HTR-8/SVneo (cell line): ENCODE measurements around the gene DLGAP4.

Experiments
- DNase-seq: peaks from one replicate; pipeline ENCODE4 v3.0.0; 2011; ENCODE audit warnings: low spot score, mixed read lengths; ENCODE audit not compliant: insufficient read length
- FAIRE-seq: peaks from 2 replicates; lab custom pipeline; 2011; peaks lifted over from hg19 to GRCh38; lab: Jason Lieb, UNC

The DLGAP4 gene

DNA sequence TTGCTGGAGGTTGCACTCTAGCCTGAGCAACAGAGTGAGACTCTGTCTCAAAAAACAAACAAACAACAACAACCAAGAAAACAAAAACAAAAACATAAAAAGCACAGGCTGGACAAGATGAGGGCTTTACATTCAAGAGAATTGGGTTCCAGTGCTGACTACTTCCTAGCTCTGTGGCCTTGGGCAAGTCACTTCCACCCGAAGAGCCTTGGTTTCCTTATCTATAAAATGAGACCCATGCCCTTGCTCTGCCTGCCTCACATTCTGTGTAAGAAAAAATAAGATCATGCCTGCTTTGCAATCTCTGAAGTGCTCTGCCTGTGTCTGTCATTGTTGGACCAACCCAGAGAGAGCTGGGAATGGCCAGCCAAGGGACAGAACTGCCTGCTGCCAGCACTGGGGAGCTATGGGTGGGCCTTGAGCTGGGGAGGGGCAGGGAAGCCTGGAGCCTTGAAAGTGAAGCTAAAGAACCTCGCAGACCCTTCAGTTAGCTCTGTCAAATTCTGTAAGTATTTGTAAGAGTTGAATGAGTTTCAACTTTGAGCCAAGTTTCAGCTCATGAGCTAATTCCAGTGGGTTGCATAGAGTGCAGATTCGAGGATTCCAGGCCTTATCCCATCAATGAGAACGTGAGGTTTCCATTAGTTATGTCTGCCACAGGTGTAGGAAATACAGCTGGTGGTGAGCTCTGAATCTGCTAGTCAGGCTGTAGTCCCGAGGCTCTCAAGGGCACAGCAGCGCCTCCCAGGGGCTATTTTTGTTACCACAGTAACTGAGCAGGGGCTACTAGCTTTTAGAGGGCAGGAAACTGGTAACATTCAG, 93.2 kb downstream of the DLGAP4 start:
- FAIRE-seq: peak; percentile 70
- DNase-seq: peak; percentile 80

DNA sequence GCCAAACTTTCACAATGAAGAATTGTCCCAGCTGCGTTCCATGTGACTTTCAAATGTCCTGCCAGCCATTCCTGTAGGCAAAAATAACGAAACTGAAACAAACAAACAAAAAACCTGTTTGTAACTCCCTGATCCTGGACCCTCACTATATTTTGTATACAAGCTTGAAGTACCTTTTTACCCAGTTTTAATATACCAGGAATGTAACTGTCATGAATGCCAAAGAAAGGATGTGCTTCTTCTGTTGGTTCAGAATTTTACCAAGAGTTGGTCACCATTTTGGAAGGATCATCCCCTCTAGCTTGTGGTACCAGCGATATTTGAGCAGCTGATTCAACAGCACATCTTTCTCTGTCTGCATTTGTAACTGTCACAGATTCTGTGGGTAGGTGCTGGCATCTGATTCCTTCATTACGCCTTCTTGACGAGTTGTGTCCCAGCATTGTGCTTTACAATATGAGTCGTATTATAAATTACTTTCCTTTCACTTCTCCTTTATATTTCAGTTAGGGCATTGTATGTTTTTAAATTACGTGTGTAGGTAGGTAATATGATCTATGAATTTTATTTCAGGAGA, 93.9 kb downstream of the DLGAP4 start:
- DNase-seq: no peak
- FAIRE-seq: peak; percentile 66

GRCh38 chr20:36400909-36401735, 95.0 kb downstream of the DLGAP4 start:
- no peak for FAIRE-seq
- no peak for DNase-seq

GRCh38 chr20:36402708-36403107, 96.6 kb downstream of the DLGAP4 start:
- no peak for FAIRE-seq
- no peak for DNase-seq

DNA sequence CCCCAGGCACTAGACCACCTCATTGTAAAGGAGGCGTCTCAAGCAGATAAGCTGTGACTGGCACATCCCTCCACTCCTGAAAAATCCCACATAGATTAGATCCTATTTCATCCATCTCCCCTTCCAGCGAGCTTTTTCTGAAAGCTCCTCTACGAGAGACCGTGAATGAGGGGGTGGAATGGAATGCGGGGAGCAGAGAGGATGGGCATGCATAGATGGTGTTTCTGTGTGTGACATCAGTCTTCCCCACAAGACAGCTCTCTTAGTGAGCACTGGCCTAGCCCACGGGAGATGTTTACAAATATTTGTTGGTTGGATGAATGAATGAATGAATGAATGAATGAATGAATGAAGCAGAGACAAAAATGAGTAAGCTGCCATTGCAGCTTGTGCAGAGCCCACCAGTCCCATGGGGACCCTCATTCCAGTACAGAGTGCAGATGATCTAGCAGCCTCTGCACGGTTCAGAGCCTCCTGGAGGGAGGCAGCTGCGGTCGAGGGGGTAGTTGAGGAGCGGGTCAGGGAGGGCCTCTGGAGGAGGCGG, 98.4 kb downstream of the DLGAP4 start:
- DNase-seq (no peak), FAIRE-seq (peak; percentile 84)

DNA sequence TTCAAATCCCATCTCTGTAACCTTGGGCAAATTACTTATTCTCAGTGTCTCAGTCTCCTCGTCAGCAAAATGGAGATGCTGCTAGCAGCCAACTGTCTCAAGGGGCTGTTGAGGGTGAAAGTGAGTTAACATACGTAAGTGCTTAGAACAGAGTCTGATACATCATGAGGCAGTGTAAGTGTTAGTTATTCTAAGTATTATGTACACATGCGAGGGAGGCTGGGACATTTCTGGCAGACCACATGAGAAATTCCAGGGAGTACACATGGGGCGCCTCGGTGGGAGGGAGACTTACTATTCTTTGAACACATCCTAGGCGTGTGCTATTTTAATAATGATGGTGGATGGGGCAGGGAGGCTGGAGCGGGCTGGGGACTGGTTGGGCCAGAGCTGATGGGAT, 99.1 kb downstream of the DLGAP4 start:
- FAIRE-seq: peak; percentile 74
- DNase-seq: no peak

DNA sequence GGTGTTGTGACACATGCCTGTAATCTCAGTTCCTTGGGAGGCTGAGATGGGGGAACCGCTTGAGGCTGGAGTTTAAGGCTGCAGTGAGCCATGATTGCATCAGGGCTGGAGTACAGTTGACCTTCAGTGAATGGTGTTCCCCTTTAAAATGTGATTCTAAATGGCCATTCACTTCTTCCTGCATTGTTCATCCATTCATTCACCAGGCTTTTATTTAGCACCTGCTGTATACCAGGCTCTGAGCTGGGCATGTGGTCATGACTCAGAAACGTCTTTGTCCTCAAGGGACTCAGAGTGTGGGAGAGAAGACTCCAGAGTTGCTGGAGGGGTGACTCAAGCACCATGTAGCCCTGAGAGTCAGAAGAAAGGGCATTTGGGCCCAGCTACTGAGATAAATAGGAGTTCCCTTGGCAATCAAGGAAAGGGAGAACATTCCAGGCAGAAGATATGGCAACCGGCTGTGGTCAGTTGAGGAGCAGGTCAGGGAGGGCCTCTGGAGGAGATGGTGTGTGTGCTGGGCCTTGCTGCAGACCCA, 101.1 kb downstream of the DLGAP4 start:
- no peak for DNase-seq
- peak; percentile 72 for FAIRE-seq

- peak; percentile 75 for DNase-seq
- FAIRE-seq: peak; percentile 87
These were observed 102.1 kb downstream of the DLGAP4 start for GRCh38 chr20:36408219-36408618.

- FAIRE-seq (peak; percentile 80), DNase-seq (no peak)
These were observed 105.8 kb downstream of the DLGAP4 start for GRCh38 chr20:36411861-36412454.

GRCh38 chr20:36415475-36416002, 109.4 kb downstream of the DLGAP4 start:
- DNase-seq (no peak), FAIRE-seq (no peak)

- FAIRE-seq: no peak
- no peak for DNase-seq
These were observed 112.6 kb downstream of the DLGAP4 start for GRCh38 chr20:36418711-36419110.

GRCh38 chr20:36421641-36422040, 115.5 kb downstream of the DLGAP4 start:
- DNase-seq: no peak
- peak; percentile 74 for FAIRE-seq

DNA sequence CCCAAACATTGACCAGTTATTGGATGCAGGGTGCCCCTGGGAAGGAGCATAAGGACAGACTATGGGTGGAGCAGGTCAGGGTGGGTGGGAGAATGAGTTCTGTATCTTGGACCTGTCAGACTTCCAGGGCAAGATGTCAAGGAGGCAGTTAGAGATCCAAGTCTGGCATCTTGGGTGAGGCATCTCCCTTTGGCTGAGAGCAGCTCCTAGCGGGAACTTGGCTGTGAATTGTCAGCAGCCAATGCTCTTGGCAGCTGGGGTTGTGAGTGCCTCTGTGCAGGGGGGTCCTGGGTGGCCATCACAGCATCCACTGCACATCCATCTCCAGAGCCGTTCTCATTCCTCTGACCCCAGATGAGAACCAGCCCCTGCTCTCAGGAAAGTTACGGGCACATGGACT, 118.2 kb downstream of the DLGAP4 start:
- DNase-seq (no peak), FAIRE-seq (no peak)

- FAIRE-seq: no peak
- DNase-seq: no peak
These were observed 119.0 kb downstream of the DLGAP4 start for GRCh38 chr20:36425166-36425565.

GRCh38 chr20:36431604-36432003, 125.5 kb downstream of the DLGAP4 start:
- no peak for DNase-seq
- no peak for FAIRE-seq

- FAIRE-seq: no peak
- no peak for DNase-seq
These were observed 126.0 kb downstream of the DLGAP4 start for GRCh38 chr20:36432096-36432495.

DNA sequence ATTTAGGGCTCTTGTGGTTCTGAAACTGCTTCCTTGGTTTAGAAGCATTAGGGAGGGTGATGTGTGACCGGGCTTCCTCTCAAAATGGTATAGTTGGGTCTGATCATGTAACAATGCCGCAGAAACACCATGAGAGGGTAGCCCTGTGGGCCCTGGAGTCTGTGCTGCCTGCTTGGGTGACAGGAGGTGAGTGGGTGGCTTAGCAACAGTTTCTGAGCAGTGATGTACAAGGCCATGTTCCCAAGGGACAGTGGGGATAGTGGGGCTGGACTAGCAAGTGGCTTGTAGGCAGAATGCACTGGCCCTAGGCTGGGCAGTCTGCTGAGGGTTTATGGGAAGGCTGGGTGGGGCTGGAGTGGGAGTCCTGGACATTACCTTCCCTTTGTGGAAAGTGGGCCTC, 128.2 kb downstream of the DLGAP4 start:
- DNase-seq: no peak

DNA sequence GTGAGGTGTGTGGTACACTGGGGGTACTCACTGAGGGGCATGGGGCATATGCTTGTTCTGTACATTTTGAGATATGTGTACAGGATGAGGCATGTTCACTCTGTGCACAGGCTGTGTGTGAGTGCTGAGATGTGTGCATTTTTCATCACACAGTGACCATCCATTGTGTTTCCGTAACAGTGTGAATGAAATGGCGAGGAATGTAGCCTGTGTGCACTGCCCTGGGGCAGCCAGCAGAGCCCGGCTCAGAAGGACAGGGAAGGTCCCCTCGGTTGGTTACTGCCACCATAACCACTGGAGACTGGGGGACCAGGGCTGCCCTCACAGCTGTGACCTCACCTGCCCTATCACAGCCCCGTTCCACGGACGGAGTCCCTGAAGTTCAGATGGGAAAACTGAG, 129.0 kb downstream of the DLGAP4 start:
- no peak for DNase-seq
- peak; percentile 81 for FAIRE-seq

More for the DNA sequence above, 128.2 kb downstream of the DLGAP4 start:
- FAIRE-seq: no peak

GRCh38 chr20:36435592-36436541, 129.7 kb downstream of the DLGAP4 start:
- DNase-seq (peak; percentile 48), FAIRE-seq (peak; percentile 33)
